Measurements from ENCODE around the gene MAPKAPK3. TPM values are rescaled to one million over a fixed set of nuclear protein-coding genes. Genes with fewer than 3 reads are reported as not detected.
A peak's percentile ranks its signal among the peaks of the same experiment; 100 is the strongest.

Gene MAPKAPK3
- total RNA-seq, 2 experiments from 2014 or later: 156 to 175 TPM

Small RNA genes lying within 50 kb of the gene (microRNA-seq; reads per million reads assigned to microRNA genes)
- gene MIR4787: 30.2 reads per million, percentile 50 among the genes with 10 or more reads in this experiment

Other genes with a start within 250 kb of the MAPKAPK3 start
- gene CACNA2D2, start 113.5 kb upstream of the MAPKAPK3 start, total RNA-seq: 1 to 10 TPM in 1 of 2 experiments, under 1 TPM in 1; 0.56 to 1.1 TPM
- gene C3orf18, start 49.4 kb upstream of the MAPKAPK3 start, total RNA-seq: 10 to 100 TPM; 15.6 to 17.8 TPM
- 10 to 100 TPM; 49.9 to 61.3 TPM for gene HEMK1, start 47.6 kb upstream of the MAPKAPK3 start, total RNA-seq
- 100 to 1,000 TPM; 266 to 369 TPM for gene CISH, start 5.4 kb upstream of the MAPKAPK3 start, total RNA-seq
- 1 to 10 TPM; 3.4 to 4.1 TPM for gene DOCK3, start 57.8 kb downstream of the MAPKAPK3 start, total RNA-seq